Urinary bladder (tissue), 4 donors: ENCODE data around the gene TRAPPC11. TPM values are rescaled to one million over a fixed set of nuclear protein-coding genes. Genes with fewer than 3 reads are reported as not detected.
A peak's percentile ranks its signal among the peaks of the same experiment; 100 is the strongest.

Experiments
- DNase-seq: peaks from one replicate; pipeline ENCODE4 v3.0.0-alpha.2; 2015; ENCODE audit errors: extremely low spot score
- H3K27ac ChIP-seq: one replicate; pipeline ENCODE4 v1.5.1; 2013; ENCODE audit warnings: low read depth, mild to moderate bottlenecking, moderate library complexity
- H3K36me3 ChIP-seq: one replicate; pipeline ENCODE4 v1.6.1; 2013; ENCODE audit warnings: mild to moderate bottlenecking, moderate library complexity; ENCODE audit not compliant: insufficient read depth
- H3K4me1 ChIP-seq: one replicate; pipeline ENCODE4 v1.6.1; 2013; ENCODE audit warnings: mild to moderate bottlenecking, moderate library complexity; ENCODE audit not compliant: insufficient read depth
- H3K4me3 ChIP-seq: one replicate; pipeline ENCODE4 v1.5.1; 2013; ENCODE audit warnings: low read depth, low read length
- WGBS: extraction: QIAGEN DNeasy Blood & Tissue Kit; methylation state at CpG from one replicate; pipeline ENCODE4 v1.1.7; 2013; 5-methylcytosine and 5-hydroxymethylcytosine counted together
- polyA plus RNA-seq: library from polyadenylated mRNA; stranded (reverse); fragments of 200-250 nt; gene quantifications from one replicate; pipeline ENCODE4 v1.2.3, GENCODE V29; 2013
- total RNA-seq: library from RNA; depleted of rRNA; stranded (reverse); fragments of >200 nt; gene quantifications from one replicate; pipeline ENCODE4 v1.2.3, GENCODE V29; 2014
- donor health status: healthy with polysubstance abuse.
- donor health status: healthy.

The TRAPPC11 gene
- total and polyA plus RNA-seq, 2 donors: 19.3 to 83.5 TPM

DNA sequence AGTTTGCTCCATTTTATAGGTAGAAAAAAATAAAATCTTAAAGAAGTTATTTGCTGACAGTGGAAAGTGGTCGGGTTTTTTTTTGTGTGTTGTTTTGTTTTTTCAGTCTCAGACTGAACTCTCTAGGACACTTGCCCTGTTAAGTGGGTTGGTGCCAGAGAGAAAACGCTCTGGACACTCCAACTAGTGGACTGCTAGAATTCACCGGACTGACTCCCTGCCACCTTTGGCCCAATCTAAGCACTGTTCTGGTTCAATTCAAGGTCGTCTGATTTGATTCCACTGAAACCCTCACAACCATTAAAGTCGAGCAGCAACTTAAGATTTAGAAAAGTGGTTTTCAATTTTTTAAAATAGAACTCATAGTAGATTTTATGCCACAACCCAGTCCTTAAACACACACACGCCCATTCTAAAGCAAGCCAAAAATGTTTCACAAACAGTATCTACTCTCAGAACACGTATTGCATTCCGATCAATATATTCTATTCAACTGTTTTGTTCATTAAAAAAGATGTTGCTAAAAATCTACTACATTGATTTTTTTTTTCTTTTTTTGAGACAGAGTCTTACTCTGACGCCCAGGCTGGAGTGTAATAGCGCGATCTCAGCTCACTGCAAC lies 27.4 kb upstream of the TRAPPC11 start:
- H3K4me1 ChIP-seq: no peaks in the 10 kb centered on the region
- no peak overlapping the region for H3K27ac ChIP-seq
- DNase-seq: no peak
- H3K36me3 ChIP-seq: no peaks in the 10 kb centered on the region
- H3K4me3 ChIP-seq: no peak overlapping the region
- WGBS: 84% methylated on average over 11 of the region's 11 CpGs

DNA sequence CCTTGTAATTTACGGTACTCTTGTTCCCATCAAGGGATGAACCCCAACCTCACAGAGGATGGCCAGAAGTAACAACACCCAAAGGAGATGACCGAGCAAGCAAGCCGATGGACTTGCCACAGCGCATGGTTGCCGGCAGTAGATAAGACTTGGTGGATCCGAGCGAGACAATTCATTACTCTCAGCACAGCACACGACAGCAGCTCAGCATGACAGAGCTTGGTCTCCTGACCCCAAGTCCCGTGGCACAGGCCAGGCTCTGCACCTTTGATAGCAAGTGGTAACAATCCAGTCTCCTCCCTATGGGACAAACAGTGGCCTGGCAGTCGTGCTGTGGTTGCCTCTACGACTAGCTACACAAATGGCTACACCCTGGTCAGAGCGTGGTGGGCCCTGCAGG lies 26.4 kb upstream of the TRAPPC11 start:
- no peaks in the 10 kb centered on the region for H3K4me1 ChIP-seq
- H3K4me3 ChIP-seq: no peak overlapping the region
- WGBS: 89% methylated on average over 12 of the region's 12 CpGs
- H3K36me3 ChIP-seq: no peaks in the 10 kb centered on the region
- H3K27ac ChIP-seq: no peak overlapping the region
- DNase-seq: no peak

DNA sequence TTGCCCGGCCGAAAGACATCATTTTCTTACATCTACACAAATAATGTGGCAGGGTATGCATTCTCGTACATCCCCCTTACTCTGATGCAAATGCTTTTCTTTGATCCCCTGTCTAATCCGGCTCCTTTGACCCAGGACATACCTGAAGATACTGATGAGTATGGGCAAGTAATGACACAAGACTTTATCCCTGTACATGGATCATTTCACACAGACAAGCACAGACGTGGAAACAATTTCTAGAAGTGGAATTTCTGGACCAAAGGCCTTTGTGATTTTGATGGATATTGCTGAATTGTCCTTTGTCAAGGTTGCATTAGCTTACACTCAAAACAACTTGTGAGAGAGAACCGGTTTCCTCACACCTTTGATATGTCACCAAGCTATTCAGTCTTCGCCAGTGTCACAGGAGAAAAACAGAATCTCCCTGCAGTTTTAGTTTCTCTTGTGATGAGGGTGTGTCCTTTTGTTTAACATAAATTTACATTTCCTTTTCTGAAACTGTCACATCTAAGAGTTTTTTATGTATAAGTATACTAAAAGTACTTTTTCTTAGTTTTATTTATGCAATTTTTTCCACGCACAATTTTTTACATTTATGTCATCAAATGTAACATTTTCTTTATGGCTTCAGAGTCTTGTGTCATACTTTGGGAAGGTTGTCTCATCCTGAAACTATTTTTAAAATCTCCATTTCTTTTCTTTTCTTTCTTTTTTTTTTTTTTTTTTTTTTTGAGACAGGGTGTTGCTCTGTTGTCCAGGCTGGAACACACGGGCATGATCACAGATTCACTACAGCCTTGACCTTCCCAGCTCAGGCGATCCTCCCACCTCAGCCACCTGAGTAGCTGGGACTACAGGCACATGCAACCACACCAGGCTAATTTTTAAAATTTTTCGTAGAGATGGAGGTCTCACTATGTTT lies 25.4 kb upstream of the TRAPPC11 start:
- H3K4me1 ChIP-seq: no peaks in the 10 kb centered on the region
- H3K36me3 ChIP-seq: no peaks in the 10 kb centered on the region
- H3K27ac ChIP-seq: no peak overlapping the region
- DNase-seq: no peak
- H3K4me3 ChIP-seq: no peak overlapping the region
- 81% methylated on average over 11 of the region's 11 CpGs for WGBS

DNA sequence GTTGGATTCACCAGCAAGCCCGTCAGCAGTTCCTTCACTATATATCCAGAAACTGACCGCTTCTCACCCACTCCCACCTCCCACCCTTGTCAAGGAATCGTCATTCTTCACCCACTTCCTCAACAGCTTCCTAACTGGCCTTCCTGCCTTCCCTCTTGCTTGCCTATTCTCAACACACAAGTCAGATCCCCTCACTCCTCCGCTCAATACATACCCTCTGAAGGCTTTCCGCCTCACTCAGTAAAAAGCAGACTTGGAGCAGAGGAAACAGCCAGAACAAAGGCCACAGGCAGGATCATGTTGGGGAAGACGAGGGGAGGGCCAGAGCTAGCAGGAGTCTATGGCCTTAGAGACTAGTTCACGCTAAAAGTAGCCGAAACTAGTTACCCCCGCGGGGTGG lies 23.8 kb upstream of the TRAPPC11 start:
- H3K4me3 ChIP-seq: no peak overlapping the region
- no peak for DNase-seq
- H3K27ac ChIP-seq: no peak overlapping the region

DNA sequence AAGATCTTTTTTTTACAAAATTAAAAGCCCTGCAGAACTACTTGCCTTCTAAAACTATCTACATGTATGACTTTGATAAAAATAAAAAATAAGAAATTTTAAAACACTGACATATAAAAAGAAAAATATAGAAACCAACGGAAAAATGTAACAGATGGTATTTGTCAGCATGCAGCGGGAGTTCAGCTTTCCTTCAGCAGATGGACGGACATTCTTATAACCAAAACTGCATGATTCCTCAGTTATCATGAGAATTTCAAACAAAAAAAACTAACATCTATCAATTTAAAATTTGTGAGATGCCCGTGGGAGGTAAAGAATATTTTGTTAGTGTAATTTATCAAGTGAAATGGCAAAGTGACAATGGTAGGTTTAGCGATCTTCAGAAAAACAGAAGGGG lies 23.4 kb upstream of the TRAPPC11 start:
- DNase-seq: no peak
- Histone ChIP-seq H3K4me3 (no peak overlapping the region), H3K36me3 (no peaks in the 10 kb centered on the region), H3K27ac (no peak overlapping the region), H3K4me1 (no peaks in the 10 kb centered on the region)
- whole genome bisulfite sequencing: 66% methylated on average over 5 of the region's 5 CpGs

More for the DNA sequence above, 23.8 kb upstream of the TRAPPC11 start:
- 56% methylated on average over 10 of the region's 10 CpGs for WGBS
- H3K4me1 ChIP-seq: no peaks in the 10 kb centered on the region
- no peaks in the 10 kb centered on the region for H3K36me3 ChIP-seq

DNA sequence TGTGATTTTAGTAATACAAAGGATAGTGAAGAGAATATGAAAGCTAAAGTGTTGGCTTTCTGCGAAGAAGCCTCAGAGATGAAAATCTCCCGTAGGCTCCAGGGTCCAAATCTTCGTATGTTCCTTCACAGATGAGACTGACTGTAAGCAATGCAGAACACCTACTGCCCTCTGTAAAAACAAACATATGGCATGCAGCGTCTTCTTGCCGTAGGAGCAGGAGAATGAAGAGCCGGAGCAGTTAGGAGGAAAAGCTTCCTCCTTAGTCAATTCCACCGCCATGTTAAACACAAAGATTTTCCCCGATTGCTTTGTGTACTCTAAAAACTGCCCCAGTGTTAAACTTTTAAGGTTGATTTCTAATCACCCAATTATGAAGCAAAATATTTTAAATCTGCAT lies 22.6 kb upstream of the TRAPPC11 start:
- no peak overlapping the region for H3K4me3 ChIP-seq
- 79% methylated on average over 8 of the region's 8 CpGs for WGBS

DNA sequence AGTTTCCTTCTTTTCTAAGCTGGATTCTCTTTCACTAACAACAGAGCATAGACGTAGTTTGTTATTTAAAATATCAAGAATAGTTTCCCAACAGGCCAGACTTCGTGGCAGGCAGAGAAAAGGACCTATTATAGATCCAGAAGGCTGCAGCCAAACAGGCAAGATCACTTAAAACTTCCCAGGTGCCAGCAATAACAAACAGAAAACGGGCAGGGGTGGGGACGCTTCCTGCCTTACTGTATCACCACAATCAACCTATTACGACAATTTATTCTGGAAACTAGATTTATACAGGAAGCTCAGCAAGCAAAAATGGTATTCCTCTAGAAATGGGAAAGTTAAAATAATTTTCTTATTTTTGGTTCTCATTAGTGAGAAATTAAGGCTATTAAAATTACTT lies 22.2 kb upstream of the TRAPPC11 start:
- Histone ChIP-seq H3K4me3 (no peak overlapping the region), H3K27ac (no peak overlapping the region), H3K4me1 (no peaks in the 10 kb centered on the region), H3K36me3 (no peaks in the 10 kb centered on the region)
- 58% methylated on average over 5 of the region's 5 CpGs for WGBS
- DNase-seq: no peak

More for the DNA sequence above, 22.6 kb upstream of the TRAPPC11 start:
- H3K4me1 ChIP-seq: no peaks in the 10 kb centered on the region
- H3K27ac ChIP-seq: no peak overlapping the region
- no peaks in the 10 kb centered on the region for H3K36me3 ChIP-seq
- DNase-seq: no peak

DNA sequence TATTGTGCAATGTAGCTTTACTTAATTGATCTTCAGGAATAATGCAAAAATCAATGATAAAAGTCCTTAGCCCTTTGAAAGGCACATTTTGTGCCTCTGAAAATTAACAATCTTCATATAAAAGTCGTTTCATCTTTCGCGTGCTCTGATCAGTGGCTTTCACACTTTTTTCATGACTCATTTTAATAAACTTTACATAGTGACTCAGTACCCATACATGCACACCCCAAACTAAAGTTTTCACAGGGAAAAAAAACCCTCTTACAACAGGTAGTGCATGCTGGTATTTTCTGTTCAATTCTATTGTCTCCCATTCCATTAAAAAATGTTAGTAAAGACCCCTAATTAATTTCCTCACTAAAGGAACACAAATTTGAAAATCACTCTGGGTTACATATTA lies 21.6 kb upstream of the TRAPPC11 start:
- no peak overlapping the region for H3K27ac ChIP-seq
- DNase-seq: no peak
- H3K4me1 ChIP-seq: no peaks in the 10 kb centered on the region
- H3K36me3 ChIP-seq: no peaks in the 10 kb centered on the region
- H3K4me3 ChIP-seq: no peak overlapping the region
- WGBS: 75% methylated on average over 3 of the region's 3 CpGs

DNA sequence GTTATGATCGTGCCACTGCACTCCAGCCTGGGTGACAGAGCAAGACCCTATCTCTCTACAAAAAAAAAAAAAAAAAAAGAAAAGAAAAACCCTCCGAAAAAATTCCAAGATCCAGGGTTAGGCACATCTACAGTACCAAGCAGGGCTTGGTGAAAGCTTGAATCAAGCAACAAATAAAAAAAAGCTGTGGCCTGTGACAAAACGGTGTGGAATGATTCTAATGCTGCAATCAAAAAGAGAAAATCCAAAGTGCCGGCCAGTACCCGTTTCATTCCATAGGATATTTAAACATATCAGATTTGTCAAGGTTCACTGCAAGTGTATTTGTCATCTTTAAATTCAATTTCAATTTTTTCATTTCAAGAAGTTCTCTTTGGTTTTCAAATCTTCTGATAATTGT lies 20.7 kb upstream of the TRAPPC11 start:
- H3K4me3 ChIP-seq: no peak overlapping the region
- no peaks in the 10 kb centered on the region for H3K36me3 ChIP-seq
- DNase-seq: no peak
- H3K4me1 ChIP-seq: no peaks in the 10 kb centered on the region
- 91% methylated on average over 5 of the region's 5 CpGs for WGBS
- H3K27ac ChIP-seq: no peak overlapping the region

DNA sequence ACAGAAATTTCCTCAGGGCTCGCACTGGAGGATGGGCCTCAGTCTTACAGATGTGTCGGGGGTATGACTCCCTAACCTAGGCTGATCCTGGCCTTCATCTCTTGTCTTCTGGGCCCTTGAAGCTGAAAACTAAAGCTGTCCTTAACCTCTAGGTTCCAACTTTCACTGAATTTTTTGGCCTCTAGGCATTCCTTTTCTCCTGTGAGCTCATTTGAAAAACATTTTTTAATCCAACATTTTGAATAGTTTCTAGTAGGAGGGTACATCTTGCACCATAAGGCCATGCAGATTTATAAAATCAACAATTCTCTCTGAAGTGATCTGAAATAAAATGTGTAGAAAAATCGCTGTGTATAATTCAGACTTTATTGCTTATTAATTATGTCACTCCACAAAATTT lies 19.8 kb upstream of the TRAPPC11 start:
- Histone ChIP-seq H3K4me1 (no peaks in the 10 kb centered on the region), H3K36me3 (peaks cover under 1% of the 10 kb centered on the region), H3K27ac (no peak overlapping the region), H3K4me3 (no peak overlapping the region)
- no peak for DNase-seq
- 75% methylated on average over 3 of the region's 3 CpGs for WGBS

DNA sequence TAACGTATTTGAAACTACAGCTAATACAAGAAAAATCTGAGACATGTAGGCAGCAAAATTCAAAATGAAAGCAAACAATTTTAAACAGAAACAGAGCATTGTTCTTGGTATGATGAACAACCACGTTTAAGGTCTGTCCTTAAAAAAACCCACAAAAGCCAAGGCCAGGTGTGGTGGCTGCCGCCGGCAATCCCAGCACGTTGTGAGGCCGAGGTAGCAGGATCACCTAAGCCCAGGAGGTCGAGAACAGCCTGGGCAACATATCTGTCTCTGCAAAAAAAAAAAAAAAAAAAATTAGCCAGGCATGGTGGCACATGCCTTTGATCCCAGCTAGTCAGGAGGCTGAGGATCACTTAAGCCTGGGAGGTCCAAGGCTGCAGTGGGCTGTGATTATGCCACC lies 13.8 kb upstream of the TRAPPC11 start:
- H3K36me3 ChIP-seq: peaks cover 7% of the 10 kb centered on the region
- H3K4me3 ChIP-seq: no peak overlapping the region
- no peak overlapping the region for H3K27ac ChIP-seq
- no peak for DNase-seq
- no peaks in the 10 kb centered on the region for H3K4me1 ChIP-seq
- 83% methylated on average over 7 of the region's 7 CpGs for WGBS

DNA sequence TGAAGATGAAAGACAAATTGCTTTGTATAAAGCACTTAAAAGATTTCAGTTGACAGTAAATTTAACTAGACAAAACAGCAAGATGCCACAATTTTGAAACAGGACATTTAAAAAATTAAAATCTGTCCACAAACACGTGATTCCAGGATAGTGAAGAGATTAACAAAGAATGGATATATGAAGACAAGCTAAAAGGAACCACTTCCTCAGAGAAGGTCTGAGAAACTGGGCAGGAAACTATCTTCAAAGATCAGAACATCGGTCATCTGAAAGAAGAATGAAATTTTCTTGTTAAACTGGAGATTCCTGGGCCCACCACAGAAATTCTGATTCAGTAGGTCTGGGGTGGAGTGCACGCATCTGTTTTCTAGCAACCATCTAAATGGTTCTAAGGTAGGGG lies 1.5 kb upstream of the TRAPPC11 start:
- WGBS: 75% methylated on average over 3 of the region's 3 CpGs
- Histone ChIP-seq H3K4me1 (peaks cover 2% of the 10 kb centered on the region), H3K36me3 (peaks cover 2% of the 10 kb centered on the region), H3K27ac (no peak overlapping the region), H3K4me3 (no peak overlapping the region)
- DNase-seq: no peak

DNA sequence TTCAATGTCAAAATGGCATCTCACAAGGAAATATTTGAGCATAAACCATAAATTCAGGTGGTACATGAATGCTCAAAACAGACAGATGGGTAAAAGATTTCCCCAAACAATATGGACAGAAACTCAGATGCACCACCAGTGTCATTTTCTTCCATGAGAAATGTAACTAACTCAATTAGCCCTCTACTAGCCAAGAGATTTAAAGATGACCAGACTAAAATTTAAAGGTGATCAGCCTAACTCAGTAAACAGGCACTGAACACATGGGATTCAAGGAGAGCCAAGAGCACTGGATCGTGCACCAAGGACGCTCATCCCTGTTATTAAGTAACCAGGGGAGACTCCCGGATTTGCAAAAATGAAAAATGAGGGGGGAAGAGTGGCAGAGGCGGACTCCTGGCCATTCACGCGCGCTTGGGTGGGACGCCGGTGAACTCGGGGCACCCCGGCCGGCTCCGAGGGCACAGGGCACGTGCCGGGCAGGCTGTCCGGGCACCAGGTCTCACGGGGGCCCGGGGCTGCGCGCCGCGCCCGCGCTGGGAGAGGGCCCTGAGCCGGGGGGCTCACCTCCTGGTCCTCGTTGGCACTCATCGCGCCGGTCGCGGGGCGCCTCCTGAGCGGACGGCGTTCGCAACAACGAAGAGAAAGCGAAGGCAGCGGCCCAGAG lies 598 bp upstream of the TRAPPC11 start:
- no peak for DNase-seq
- H3K27ac ChIP-seq: peak overlapping the region; percentile 25
- under 1% methylated on average over 33 of the region's 39 CpGs for WGBS
- H3K4me3 ChIP-seq: peak overlapping the region; percentile 69
- H3K4me1 ChIP-seq: peaks cover 2% of the 10 kb centered on the region
- peaks cover 2% of the 10 kb centered on the region for H3K36me3 ChIP-seq

DNA sequence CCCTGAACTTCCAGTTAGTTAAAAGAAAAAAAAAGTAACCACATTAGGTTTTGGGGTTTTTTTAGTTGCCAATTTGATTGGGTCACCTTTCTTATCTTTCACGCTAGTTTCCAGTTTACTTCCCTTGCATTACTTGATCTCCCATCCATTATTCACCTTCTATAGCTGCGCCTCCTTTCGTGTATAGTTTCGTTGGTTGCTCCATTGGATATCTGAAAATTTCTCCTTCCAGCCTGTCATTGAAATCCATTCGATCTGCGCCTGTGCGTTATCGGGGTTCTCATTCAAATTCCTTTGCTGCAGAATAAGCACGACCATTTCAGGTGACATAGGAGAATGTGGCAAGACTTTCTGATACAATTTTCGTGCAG lies 764 bp downstream of the TRAPPC11 start:
- Histone ChIP-seq H3K36me3 (no peaks in the 10 kb centered on the region), H3K4me3 (peak overlapping the region; percentile 69), H3K27ac (no peak overlapping the region), H3K4me1 (peaks cover 2% of the 10 kb centered on the region)
- no peak for DNase-seq
- WGBS: 6% methylated on average over 10 of the region's 10 CpGs
